Keratinocyte (primary cell): ENCODE results near the gene PLP1. TPM values are rescaled to one million over a fixed set of nuclear protein-coding genes. Genes with fewer than 3 reads are reported as not detected.
A peak's percentile ranks its signal among the peaks of the same experiment; 100 is the strongest.

Source experiments
- DNase-seq: peaks from one replicate; pipeline ENCODE4 v3.0.0-alpha.2; 2011; ENCODE audit warnings: low read depth, missing footprints, low spot score
- FAIRE-seq: peaks from 2 replicates; lab custom pipeline; 2011; peaks lifted over from hg19 to GRCh38; lab: Jason Lieb, UNC
- H2AFZ ChIP-seq: 2 replicates; pipeline ENCODE4 v1.6.0; 2012; ENCODE audit warnings: low read length, control low read depth, inconsistent platforms; ENCODE audit not compliant: control insufficient read depth
- H3K27ac ChIP-seq: 2 replicates; pipeline ENCODE4 v1.5.1; 2011; ENCODE audit warnings: low read length; ENCODE audit not compliant: control insufficient read depth, insufficient read depth
- H3K27me3 ChIP-seq: 3 replicates; pipeline ENCODE4 v1.6.0; 2011; ENCODE audit warnings: low read length; ENCODE audit not compliant: control insufficient read depth, insufficient read depth; ENCODE audit errors: extremely low read depth
- H3K36me3 ChIP-seq, 2 experiments: 2 replicates in 1 of 2; 3 replicates in 1 of 2; pipeline ENCODE4 v1.5.1; 2011; ENCODE audit warnings: low read length in 2 of 2, mild to moderate bottlenecking in 1 of 2; ENCODE audit not compliant: control insufficient read depth in 2 of 2, insufficient read depth in 2 of 2; ENCODE audit errors: extremely low read depth in 1 of 2
- H3K4me1 ChIP-seq: 3 replicates; pipeline ENCODE4 v1.5.1; 2011; ENCODE audit warnings: low read length; ENCODE audit not compliant: control insufficient read depth, insufficient read depth; ENCODE audit errors: extremely low read depth
- H3K4me2 ChIP-seq: 3 replicates; pipeline ENCODE4 v1.6.0; 2011; ENCODE audit warnings: low read depth, low read length; ENCODE audit not compliant: control insufficient read depth, insufficient read depth; ENCODE audit errors: extremely low read depth
- H3K4me3 ChIP-seq, 3 experiments: fragments of 200-600 bp in 1 of 3; sonication (generic) in 1 of 3; 2 replicates in 2 of 3; 3 replicates in 1 of 3; pipeline ENCODE4 v1.5.1; 2011 to 2016; ENCODE audit warnings: low read length in 3 of 3, mild to moderate bottlenecking in 3 of 3, control low read depth in 2 of 3, inconsistent platforms in 1 of 3, low read depth in 1 of 3, mixed read lengths in 1 of 3, mixed run types in 1 of 3, moderate library complexity in 1 of 3; ENCODE audit not compliant: control insufficient read depth in 2 of 3, insufficient read depth in 2 of 3; ENCODE audit errors: extremely low read depth in 1 of 3
- H3K79me2 ChIP-seq: 2 replicates; pipeline ENCODE4 v1.6.0; 2012; ENCODE audit warnings: low read length; ENCODE audit not compliant: control insufficient read depth, insufficient read depth
- H3K9ac ChIP-seq: 3 replicates; pipeline ENCODE4 v1.6.0; 2011; ENCODE audit warnings: low read length; ENCODE audit not compliant: control insufficient read depth, insufficient read depth; ENCODE audit errors: extremely low read depth
- H3K9me1 ChIP-seq: 3 replicates; pipeline ENCODE4 v1.6.0; 2011; ENCODE audit warnings: low read length; ENCODE audit not compliant: control insufficient read depth, insufficient read depth; ENCODE audit errors: extremely low read depth
- H3K9me3 ChIP-seq: 2 replicates; pipeline ENCODE4 v1.5.1; 2012; ENCODE audit warnings: low read depth, low read length; ENCODE audit not compliant: control insufficient read depth
- H4K20me1 ChIP-seq: 3 replicates; pipeline ENCODE4 v1.6.0; 2011; ENCODE audit warnings: low read length; ENCODE audit not compliant: control insufficient read depth, insufficient read depth; ENCODE audit errors: extremely low read depth
- CTCF ChIP-seq, 3 experiments: IDR thresholded peaks in 1 of 3; conservative IDR thresholded peaks in 1 of 3; optimal IDR thresholded peaks in 1 of 3; 2 replicates in 2 of 3; 3 replicates in 1 of 3; pipeline versions ENCODE3 to v1.5.1; 2011; ENCODE audit warnings: low read length in 3 of 3, mild to moderate bottlenecking in 3 of 3, moderate library complexity in 2 of 3, control low read depth in 1 of 3, inconsistent platforms in 1 of 3; ENCODE audit not compliant: insufficient read depth in 2 of 3; ENCODE audit errors: extremely low read depth in 1 of 3
- EZH2 ChIP-seq: IDR thresholded peaks from one replicate; pipeline ENCODE4 v1.6.1; 2012; ENCODE audit warnings: inconsistent platforms, mild to moderate bottlenecking, low read length, moderate library complexity
- dilution Hi-C: fragments of 300-500 bp; cut with MboI; formaldehyde crosslinking; loops from one replicate; pipeline ENCODE4 v1.7.0; 2020; ENCODE audit warnings: low sequenced_read_pairs; ENCODE audit not compliant: extremely low pct_ligation_motif_present
- polyA plus RNA-seq, 5 experiments: library from polyadenylated mRNA; depleted of rRNA in 3 of 5; stranded (reverse) in 3 of 5; stranded (forward) in 1 of 5; unstranded in 1 of 5; fragments of >200 nt; gene quantifications; 1 replicate in 1 of 5; 2 replicates in 3 of 5; 3 replicates in 1 of 5; pipeline versions ENCODE4 v1.2.1 to v1.2.3, GENCODE V29; 2011 to 2012; ENCODE audit warnings: missing spikeins in 2 of 5, low read depth in 1 of 5, low replicate concordance in 1 of 5

The PLP1 gene
- polyA plus RNA-seq, 1 donor (not counting 4 experiments of a cell fraction or from before 2014, with no cell fraction given) = not detected

GRCh38 chrX:103730796-103731493 is 45.7 kb upstream of the PLP1 start:
- peaks cover 4% of the 10 kb centered on the region for H3K27me3 ChIP-seq

DNA sequence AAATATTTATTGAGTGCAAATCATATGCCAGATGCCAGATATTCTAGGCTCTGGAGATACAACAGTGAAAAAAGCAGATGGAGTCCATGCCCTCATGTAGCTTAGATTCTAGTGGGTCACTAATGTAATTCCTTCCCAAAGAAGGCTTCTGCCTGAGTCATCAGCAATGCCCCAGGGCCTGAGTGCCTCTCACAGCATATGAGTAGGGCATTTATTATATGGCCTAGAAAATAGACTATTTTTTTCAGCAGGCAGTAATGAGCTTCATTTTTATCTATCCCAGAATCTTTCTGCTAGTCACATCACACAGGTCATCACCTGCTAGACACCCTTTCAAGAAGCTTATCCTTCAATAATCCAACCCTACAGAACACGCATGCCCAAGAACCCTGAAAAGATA is 43.6 kb upstream of the PLP1 start:
- H3K9ac ChIP-seq = no peak overlapping the region
- H3K27ac ChIP-seq = no peak overlapping the region
- no peak overlapping the region for H3K4me3 ChIP-seq
- no peaks in the 10 kb centered on the region for H3K36me3 ChIP-seq
- H2AFZ ChIP-seq = no peak overlapping the region
- H3K4me1 ChIP-seq = peaks cover 30% of the 10 kb centered on the region
- peaks cover 4% of the 10 kb centered on the region for H3K27me3 ChIP-seq
- no peaks in the 10 kb centered on the region for H4K20me1 ChIP-seq
- no peak for FAIRE-seq
- dilution Hi-C loops = no loop called here
- no peaks in the 10 kb centered on the region for H3K9me1 ChIP-seq
- H3K9me3 ChIP-seq = no peaks in the 10 kb centered on the region
- no peak overlapping the region for H3K4me2 ChIP-seq
- DNase-seq = no peak
- H3K79me2 ChIP-seq = no peaks in the 10 kb centered on the region
- no peak for TF ChIP-seq CTCF (optimal IDR thresholded peaks at IDR 0.05 in 1 of 3, IDR thresholded peaks at IDR 0.05 in 1 of 3, conservative IDR thresholded peaks at IDR 0.05 in 1 of 3; ENCODE audit: extremely low read depth in 1 of 3, insufficient read depth in 2 of 3, low read length in 3 of 3)
- TF ChIP-seq EZH2 = no peak

More at GRCh38 chrX:103730796-103731493, 45.7 kb upstream of the PLP1 start:
- H2AFZ ChIP-seq = peak overlapping the region; percentile 48
- H3K9me3 ChIP-seq = no peaks in the 10 kb centered on the region
- peak overlapping the region; percentile 33 for H3K9ac ChIP-seq
- H3K4me1 ChIP-seq = peaks cover 30% of the 10 kb centered on the region
- no peak overlapping the region for H3K4me3 ChIP-seq
- no peak for TF ChIP-seq CTCF (optimal IDR thresholded peaks at IDR 0.05 in 1 of 3, IDR thresholded peaks at IDR 0.05 in 1 of 3, conservative IDR thresholded peaks at IDR 0.05 in 1 of 3; ENCODE audit: extremely low read depth in 1 of 3, insufficient read depth in 2 of 3, low read length in 3 of 3)
- no peak for TF ChIP-seq EZH2
- H4K20me1 ChIP-seq = no peaks in the 10 kb centered on the region
- peak overlapping the region; percentile 69 for H3K27ac ChIP-seq
- FAIRE-seq (peak; percentile 9), DNase-seq (peak; percentile 28)
- dilution Hi-C loops = no loop called here
- peak overlapping the region; percentile 4 for H3K4me2 ChIP-seq
- H3K79me2 ChIP-seq = no peaks in the 10 kb centered on the region
- no peaks in the 10 kb centered on the region for H3K9me1 ChIP-seq
- H3K36me3 ChIP-seq = no peaks in the 10 kb centered on the region
